ENCODE measurements around the gene DTHD1. TPM values are rescaled to one million over a fixed set of nuclear protein-coding genes. Genes with fewer than 3 reads are reported as not detected.

Gene DTHD1
- total and polyA plus RNA-seq, 10 donors, result 0.18 to 12.2 (median 8.7) TPM

GRCh38 chr4:36286481-36286871 lies 5.1 kb downstream of the DTHD1 start:
- H3K4me1 ChIP-seq, result peaks cover 0 to 19% (median 4%) of the 10 kb centered on the region in 6 donors
- H3K27me3 ChIP-seq (replicated peaks in 1 of 7), result no peaks in the 10 kb centered on the region
- H3K4me3 ChIP-seq, result peak overlapping the region in 1 of 8 donors; percentile 32
- TF ChIP-seq CTCF (IDR thresholded peaks at IDR 0.05 in 8 of 11, conservative IDR thresholded peaks at IDR 0.05 in 3 of 11) (no peak), POLR2A (IDR thresholded peaks at IDR 0.05) (no peak), POLR2AphosphoS5 (IDR thresholded peaks at IDR 0.05) (no peak)
- intact Hi-C loops (cut with DNase I; ENCODE audit: low total_unique reads), result no loop called here
- DNase-seq, result no peak
- H3K27ac ChIP-seq, result peak overlapping the region in 7 of 8 donors; percentile 13 to 84 (median 60)
- H3K9me3 ChIP-seq, result no peaks in the 10 kb centered on the region
- no peaks in the 10 kb centered on the region for H3K36me3 ChIP-seq
- WGBS, 5 donors, result 76 to 79% (median 77%) methylated on average over 4 of the region's 4 CpGs

- Histone ChIP-seq H3K27me3 (replicated peaks in 1 of 7) (no peaks in the 10 kb centered on the region), H3K36me3 (no peaks in the 10 kb centered on the region), H3K4me1 (peaks cover 0 to 28% (median 4%) of the 10 kb centered on the region in 6 donors), H3K9me3 (no peaks in the 10 kb centered on the region), H3K27ac (peak overlapping the region in 3 of 8 donors; percentile 3 to 27 (median 8)), H3K4me3 (no peak overlapping the region)
- TF ChIP-seq POLR2A (IDR thresholded peaks at IDR 0.05) (no peak), CTCF (IDR thresholded peaks at IDR 0.05 in 8 of 11, conservative IDR thresholded peaks at IDR 0.05 in 3 of 11) (no peak), POLR2AphosphoS5 (IDR thresholded peaks at IDR 0.05) (no peak)
- WGBS, 5 donors, result 33 to 45% (median 38%) methylated on average over 2 of the region's 2 CpGs
- intact Hi-C loops (cut with DNase I; ENCODE audit: low total_unique reads), result no loop called here
- no peak for DNase-seq
These were observed 7.5 kb downstream of the DTHD1 start for GRCh38 chr4:36288731-36289426.

- 91 to 96% (median 94%) methylated on average over 2 of the region's 2 CpGs for WGBS, 5 donors
These were observed 9.2 kb downstream of the DTHD1 start for GRCh38 chr4:36290641-36291040.

More at GRCh38 chr4:36290641-36291040, 9.2 kb downstream of the DTHD1 start:
- no peak for DNase-seq
- no peak overlapping the region for H3K27ac ChIP-seq
- no peak overlapping the region for H3K4me3 ChIP-seq
- no peaks in the 10 kb centered on the region for H3K27me3 ChIP-seq (replicated peaks in 1 of 7)
- peaks cover 0 to 24% (median 4%) of the 10 kb centered on the region in 6 donors for H3K4me1 ChIP-seq
- no peaks in the 10 kb centered on the region for H3K9me3 ChIP-seq
- intact Hi-C loops (cut with DNase I; ENCODE audit: low total_unique reads), result no loop called here
- TF ChIP-seq CTCF (IDR thresholded peaks at IDR 0.05 in 8 of 11, conservative IDR thresholded peaks at IDR 0.05 in 3 of 11) (no peak), POLR2A (IDR thresholded peaks at IDR 0.05) (no peak), POLR2AphosphoS5 (IDR thresholded peaks at IDR 0.05) (no peak)
- no peaks in the 10 kb centered on the region for H3K36me3 ChIP-seq
